ENCODE results near the gene PDCD10.

- TF ChIP-seq ZNF70 (CRISPR knock-in tag; IDR thresholded peaks at IDR 0.05) (no peak), POU6F1 (CRISPR knock-in tag; IDR thresholded peaks at IDR 0.05; ENCODE audit: borderline replicate concordance, low read depth) (no peak), TSHZ2 (CRISPR knock-in tag; IDR thresholded peaks at IDR 0.05) (no peak), ZNF565 (CRISPR knock-in tag; conservative IDR thresholded peaks at IDR 0.05; ENCODE audit: low read depth) (no peak), TCF4 (CRISPR knock-in tag; IDR thresholded peaks at IDR 0.05; ENCODE audit: borderline replicate concordance) (no peak), OSR1 (CRISPR knock-in tag; IDR thresholded peaks at IDR 0.05) (no peak)
- TF ChIP-seq, protein P1, sequence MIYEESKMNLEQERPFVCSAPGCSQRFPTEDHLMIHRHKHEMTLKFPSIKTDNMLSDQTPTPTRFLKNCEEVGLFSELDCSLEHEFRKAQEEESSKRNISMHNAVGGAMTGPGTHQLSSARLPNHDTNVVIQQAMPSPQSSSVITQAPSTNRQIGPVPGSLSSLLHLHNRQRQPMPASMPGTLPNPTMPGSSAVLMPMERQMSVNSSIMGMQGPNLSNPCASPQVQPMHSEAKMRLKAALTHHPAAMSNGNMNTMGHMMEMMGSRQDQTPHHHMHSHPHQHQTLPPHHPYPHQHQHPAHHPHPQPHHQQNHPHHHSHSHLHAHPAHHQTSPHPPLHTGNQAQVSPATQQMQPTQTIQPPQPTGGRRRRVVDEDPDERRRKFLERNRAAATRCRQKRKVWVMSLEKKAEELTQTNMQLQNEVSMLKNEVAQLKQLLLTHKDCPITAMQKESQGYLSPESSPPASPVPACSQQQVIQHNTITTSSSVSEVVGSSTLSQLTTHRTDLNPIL (CRISPR knock-in tag; IDR thresholded peaks at IDR 0.05; ENCODE audit: low read depth), result no peak
Observed at GRCh38 chr3:167710552-167710951, 24.1 kb downstream of the PDCD10 start.

All from SK-N-SH treated with all-trans-retinoic acid at 6 μM for 48 hours (cell line).